Measurements from ENCODE around the gene C2. TPM values are rescaled to one million over a fixed set of nuclear protein-coding genes. Genes with fewer than 3 reads are reported as not detected.
A peak's percentile ranks its signal among the peaks of the same experiment; 100 is the strongest.

C2 gene
- polyA plus RNA-seq, 4 donors, result 7.4 to 58.7 (median 21.3) TPM

- DNase-seq, result no peak
- 76 to 87% (median 83%) methylated on average over 6 of the region's 6 CpGs for WGBS, 3 donors
- no peak overlapping the region for H3K27ac ChIP-seq (ENCODE audit: low read depth in 1 of 3, low read length in 2 of 3)
- no peak overlapping the region for H3K4me3 ChIP-seq (ENCODE audit: low read depth in 1 of 3, low read length in 3 of 3)
- H3K9me3 ChIP-seq (ENCODE audit: control insufficient read depth in 2 of 2, insufficient read depth in 1 of 2, low read depth in 1 of 2, low read length in 1 of 2), result no peaks in the 10 kb centered on the region
- H3K4me1 ChIP-seq (ENCODE audit: control insufficient read depth in 3 of 3, insufficient read depth in 2 of 3, low read depth in 1 of 3, low read length in 2 of 3), result peaks cover 0 to 6% (median 0%) of the 10 kb centered on the region in 3 donors
- no peaks in the 10 kb centered on the region for H3K27me3 ChIP-seq (ENCODE audit: control insufficient read depth in 3 of 3, insufficient read depth in 3 of 3, low read length in 3 of 3)
- H3K36me3 ChIP-seq (ENCODE audit: control insufficient read depth in 3 of 3, insufficient read depth in 2 of 3, low read depth in 1 of 3, low read length in 3 of 3), result peaks cover 5 to 66% (median 14%) of the 10 kb centered on the region in 3 donors
- FAIRE-seq, result no peak
Measured at GRCh38 chr6:31892821-31893220, 34.7 kb upstream of the C2 start.

GRCh38 chr6:31896493-31896855 is 31.0 kb upstream of the C2 start:
- H3K4me1 ChIP-seq (ENCODE audit: control insufficient read depth in 3 of 3, insufficient read depth in 2 of 3, low read depth in 1 of 3, low read length in 2 of 3), result peaks cover 0 to 27% (median 3%) of the 10 kb centered on the region in 3 donors

GRCh38 chr6:31896856-31897611 is 30.5 kb upstream of the C2 start:
- H3K4me1 ChIP-seq (ENCODE audit: control insufficient read depth in 3 of 3, insufficient read depth in 2 of 3, low read depth in 1 of 3, low read length in 2 of 3), result peaks cover 0 to 27% (median 3%) of the 10 kb centered on the region in 3 donors
- H3K36me3 ChIP-seq (ENCODE audit: control insufficient read depth in 3 of 3, insufficient read depth in 2 of 3, low read depth in 1 of 3, low read length in 3 of 3), result peaks cover 4 to 44% (median 5%) of the 10 kb centered on the region in 3 donors
- no peak for FAIRE-seq
- peak overlapping the region in 2 of 3 donors; percentile 56 to 57 for H3K27ac ChIP-seq (ENCODE audit: low read depth in 1 of 3, low read length in 2 of 3)
- H3K27me3 ChIP-seq (ENCODE audit: control insufficient read depth in 3 of 3, insufficient read depth in 3 of 3, low read length in 3 of 3), result no peaks in the 10 kb centered on the region
- peak in 1 of 2 donors; percentile 27 for DNase-seq
- peak overlapping the region; percentile 71 to 99 (median 88) for H3K4me3 ChIP-seq (ENCODE audit: low read depth in 1 of 3, low read length in 3 of 3)
- no peaks in the 10 kb centered on the region for H3K9me3 ChIP-seq (ENCODE audit: control insufficient read depth in 2 of 2, insufficient read depth in 1 of 2, low read depth in 1 of 2, low read length in 1 of 2)
- 1 to 6% (median 1%) methylated on average over 6 to 62 of the region's 62 CpGs for WGBS, 3 donors

More at GRCh38 chr6:31896493-31896855, 31.0 kb upstream of the C2 start:
- DNase-seq (no peak), FAIRE-seq (no peak)
- peak overlapping the region in 1 of 3 donors; percentile 57 for H3K27ac ChIP-seq (ENCODE audit: low read depth in 1 of 3, low read length in 2 of 3)
- H3K9me3 ChIP-seq (ENCODE audit: control insufficient read depth in 2 of 2, insufficient read depth in 1 of 2, low read depth in 1 of 2, low read length in 1 of 2), result no peaks in the 10 kb centered on the region
- peak overlapping the region in 2 of 3 donors; percentile 71 to 99 for H3K4me3 ChIP-seq (ENCODE audit: low read depth in 1 of 3, low read length in 3 of 3)
- peaks cover 4 to 47% (median 5%) of the 10 kb centered on the region in 3 donors for H3K36me3 ChIP-seq (ENCODE audit: control insufficient read depth in 3 of 3, insufficient read depth in 2 of 3, low read depth in 1 of 3, low read length in 3 of 3)
- H3K27me3 ChIP-seq (ENCODE audit: control insufficient read depth in 3 of 3, insufficient read depth in 3 of 3, low read length in 3 of 3), result no peaks in the 10 kb centered on the region
- WGBS, 3 donors, result 49 to 61% (median 57%) methylated on average over 4 of the region's 4 CpGs

DNA sequence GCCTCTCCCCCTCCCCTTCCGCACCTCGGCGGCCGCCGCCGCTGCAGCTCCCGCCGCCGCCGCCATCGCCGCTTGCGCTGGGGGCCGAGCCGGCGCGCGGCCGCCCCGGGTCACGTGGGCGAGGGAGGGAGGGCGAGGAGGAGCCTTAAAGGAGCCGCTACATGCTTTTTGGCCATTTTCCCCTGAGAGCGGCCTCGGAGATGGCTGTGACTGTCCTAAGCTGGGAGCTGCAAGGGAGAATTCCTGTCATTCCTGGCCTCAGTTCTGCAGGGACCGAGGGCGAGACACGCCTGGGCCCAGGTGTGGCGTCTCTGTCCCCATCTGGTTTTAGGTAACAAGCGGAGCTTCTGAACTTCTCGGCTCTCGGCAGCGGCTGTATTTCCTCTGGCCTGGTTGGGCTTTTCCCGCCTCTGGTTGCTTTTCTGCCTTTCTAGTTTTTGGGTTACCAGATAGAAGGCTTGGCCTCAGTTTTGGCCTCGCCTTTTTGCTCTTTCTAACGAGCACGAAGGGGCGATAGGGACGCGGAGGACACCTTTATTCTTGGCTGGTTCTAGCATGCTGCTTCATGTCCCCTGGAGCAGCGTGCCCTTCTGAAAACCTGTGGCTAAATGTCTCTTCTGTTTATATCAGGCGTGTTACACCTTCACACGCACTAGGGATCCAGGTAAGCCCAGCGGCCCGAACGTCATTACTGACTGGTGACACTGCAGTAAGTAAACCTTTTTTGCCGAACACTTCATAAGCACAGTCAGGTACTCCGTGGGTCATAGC is 29.7 kb upstream of the C2 start, which contains the start of gene EHMT2:
EHMT2 (minus strand) TSS at position 87 of the 771 bp plus-strand sequence; CDS start at position 66, 21 bp downstream.
- Histone ChIP-seq H3K9me3 (ENCODE audit: control insufficient read depth in 2 of 2, insufficient read depth in 1 of 2, low read depth in 1 of 2, low read length in 1 of 2) (no peaks in the 10 kb centered on the region), H3K27ac (ENCODE audit: low read depth in 1 of 3, low read length in 2 of 3) (peak within 1 kb of the TSS; percentile 69 to 92 (median 79)), H3K36me3 (ENCODE audit: control insufficient read depth in 3 of 3, insufficient read depth in 2 of 3, low read depth in 1 of 3, low read length in 3 of 3) (peaks cover 3 to 36% (median 5%) of the 10 kb centered on the region in 3 donors), H3K4me3 (ENCODE audit: low read depth in 1 of 3, low read length in 3 of 3) (peak within 1 kb of the TSS; percentile 71 to 99 (median 88)), H3K4me1 (ENCODE audit: control insufficient read depth in 3 of 3, insufficient read depth in 2 of 3, low read depth in 1 of 3, low read length in 2 of 3) (peaks cover 0 to 31% (median 3%) of the 10 kb centered on the region in 3 donors), H3K27me3 (ENCODE audit: control insufficient read depth in 3 of 3, insufficient read depth in 3 of 3, low read length in 3 of 3) (no peaks in the 10 kb centered on the region)
- WGBS, 3 donors, result 0 to 1% (median 1%) methylated on average over 27 to 49 of the region's 49 CpGs
- DNase-seq (peak; percentile 87 to 96), FAIRE-seq (no peak)

- H3K36me3 ChIP-seq (ENCODE audit: control insufficient read depth in 3 of 3, insufficient read depth in 2 of 3, low read depth in 1 of 3, low read length in 3 of 3), result peaks cover 0 to 30% (median 3%) of the 10 kb centered on the region in 3 donors
- H3K4me1 ChIP-seq (ENCODE audit: control insufficient read depth in 3 of 3, insufficient read depth in 2 of 3, low read depth in 1 of 3, low read length in 2 of 3), result peaks cover 0 to 35% (median 3%) of the 10 kb centered on the region in 3 donors
- WGBS, 3 donors, result 14 to 18% (median 15%) methylated on average over 8 of the region's 8 CpGs
- peak; percentile 76 to 78 for DNase-seq
- no peak for FAIRE-seq
- H3K4me3 ChIP-seq (ENCODE audit: low read depth in 1 of 3, low read length in 3 of 3), result peak overlapping the region; percentile 71 to 99 (median 88)
- no peaks in the 10 kb centered on the region for H3K9me3 ChIP-seq (ENCODE audit: control insufficient read depth in 2 of 2, insufficient read depth in 1 of 2, low read depth in 1 of 2, low read length in 1 of 2)
- H3K27me3 ChIP-seq (ENCODE audit: control insufficient read depth in 3 of 3, insufficient read depth in 3 of 3, low read length in 3 of 3), result no peaks in the 10 kb centered on the region
- H3K27ac ChIP-seq (ENCODE audit: low read depth in 1 of 3, low read length in 2 of 3), result peak overlapping the region; percentile 69 to 92 (median 79)
Measured at GRCh38 chr6:31898383-31899011, 29.0 kb upstream of the C2 start.

DNA sequence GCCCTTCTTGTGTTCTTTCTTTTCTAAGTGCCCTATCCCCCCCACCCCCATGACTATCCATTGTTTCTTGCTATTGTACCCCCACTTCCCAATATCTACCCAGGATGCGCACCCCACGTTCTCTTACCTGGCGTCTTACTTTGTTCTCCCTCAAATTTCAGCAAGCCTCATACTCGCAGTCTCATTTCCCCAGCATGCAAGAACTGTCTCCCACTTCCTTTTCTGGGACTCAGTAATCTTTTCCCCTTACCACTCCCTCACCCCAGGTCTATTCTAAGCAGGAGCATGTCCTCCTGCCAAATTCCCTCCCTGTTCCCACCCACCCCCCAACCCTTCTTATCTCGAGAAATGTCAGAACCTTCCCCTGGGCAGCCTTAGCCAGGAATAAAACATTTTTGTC is 28.3 kb upstream of the C2 start:
- 69 to 86% (median 70%) methylated on average over 5 of the region's 5 CpGs for WGBS, 3 donors
- Histone ChIP-seq H3K36me3 (ENCODE audit: control insufficient read depth in 3 of 3, insufficient read depth in 2 of 3, low read depth in 1 of 3, low read length in 3 of 3) (peaks cover 0 to 26% (median 3%) of the 10 kb centered on the region in 3 donors), H3K4me1 (ENCODE audit: control insufficient read depth in 3 of 3, insufficient read depth in 2 of 3, low read depth in 1 of 3, low read length in 2 of 3) (peaks cover 0 to 35% (median 3%) of the 10 kb centered on the region in 3 donors), H3K9me3 (ENCODE audit: control insufficient read depth in 2 of 2, insufficient read depth in 1 of 2, low read depth in 1 of 2, low read length in 1 of 2) (no peaks in the 10 kb centered on the region), H3K27ac (ENCODE audit: low read depth in 1 of 3, low read length in 2 of 3) (no peak overlapping the region), H3K27me3 (ENCODE audit: control insufficient read depth in 3 of 3, insufficient read depth in 3 of 3, low read length in 3 of 3) (no peaks in the 10 kb centered on the region), H3K4me3 (ENCODE audit: low read depth in 1 of 3, low read length in 3 of 3) (no peak overlapping the region)
- FAIRE-seq (no peak), DNase-seq (no peak)

DNA sequence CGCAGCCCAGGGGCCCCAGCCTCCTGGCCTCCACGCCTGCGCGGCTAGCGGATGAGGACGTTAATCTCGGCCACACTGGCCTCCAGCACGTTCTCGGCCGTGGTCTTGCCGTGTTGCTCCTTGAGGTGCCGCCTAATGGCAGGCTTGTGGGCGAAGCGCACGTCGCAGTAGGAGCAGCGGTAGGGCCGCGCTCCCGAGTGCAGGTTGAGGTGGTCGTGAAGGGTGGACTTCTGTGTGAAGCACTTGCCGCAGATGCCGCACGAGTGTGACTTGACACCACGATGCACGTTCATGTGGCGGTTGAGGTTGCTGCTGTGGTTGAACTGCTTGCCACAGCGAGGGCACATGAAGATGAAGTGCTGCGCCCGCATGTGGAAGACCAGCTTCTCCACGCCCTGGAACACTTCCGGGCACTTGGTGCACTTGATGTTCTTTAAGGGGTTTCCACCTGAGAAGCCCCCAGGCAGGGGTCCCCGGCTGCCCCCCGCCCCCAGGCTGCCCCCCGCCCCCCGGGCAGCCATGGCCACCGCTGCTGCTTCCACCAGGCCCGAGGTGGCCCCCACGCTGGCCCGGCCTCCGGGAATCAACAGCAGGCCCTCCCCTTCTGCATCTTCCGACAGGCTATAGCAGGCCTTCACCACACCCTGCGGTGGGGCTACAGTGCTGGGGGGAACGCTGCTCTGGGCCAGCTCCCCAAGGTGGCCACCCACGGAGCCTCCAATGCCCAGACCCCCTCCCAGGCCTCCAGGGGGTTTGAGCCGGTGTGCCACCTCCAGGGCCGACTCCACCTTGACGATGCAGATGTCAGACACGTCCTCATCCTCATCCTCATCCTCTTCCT is 27.4 kb upstream of the C2 start:
- H3K9me3 ChIP-seq (ENCODE audit: control insufficient read depth in 2 of 2, insufficient read depth in 1 of 2, low read depth in 1 of 2, low read length in 1 of 2), result no peaks in the 10 kb centered on the region
- H3K27me3 ChIP-seq (ENCODE audit: control insufficient read depth in 3 of 3, insufficient read depth in 3 of 3, low read length in 3 of 3), result no peaks in the 10 kb centered on the region
- FAIRE-seq, result no peak
- H3K4me3 ChIP-seq (ENCODE audit: low read depth in 1 of 3, low read length in 3 of 3), result no peak overlapping the region
- peaks cover 0 to 35% (median 3%) of the 10 kb centered on the region in 3 donors for H3K4me1 ChIP-seq (ENCODE audit: control insufficient read depth in 3 of 3, insufficient read depth in 2 of 3, low read depth in 1 of 3, low read length in 2 of 3)
- no peak overlapping the region for H3K27ac ChIP-seq (ENCODE audit: low read depth in 1 of 3, low read length in 2 of 3)
- peaks cover 0 to 18% (median 3%) of the 10 kb centered on the region in 3 donors for H3K36me3 ChIP-seq (ENCODE audit: control insufficient read depth in 3 of 3, insufficient read depth in 2 of 3, low read depth in 1 of 3, low read length in 3 of 3)
- no peak for DNase-seq
- WGBS, 3 donors, result 76 to 85% (median 84%) methylated on average over 43 to 49 of the region's 49 CpGs
